ENCODE measurements around the gene CCND2. TPM values are rescaled to one million over a fixed set of nuclear protein-coding genes. Genes with fewer than 3 reads are reported as not detected.

Gene CCND2
- total RNA-seq, 2 experiments from 2014 or later = not detected

DNA sequence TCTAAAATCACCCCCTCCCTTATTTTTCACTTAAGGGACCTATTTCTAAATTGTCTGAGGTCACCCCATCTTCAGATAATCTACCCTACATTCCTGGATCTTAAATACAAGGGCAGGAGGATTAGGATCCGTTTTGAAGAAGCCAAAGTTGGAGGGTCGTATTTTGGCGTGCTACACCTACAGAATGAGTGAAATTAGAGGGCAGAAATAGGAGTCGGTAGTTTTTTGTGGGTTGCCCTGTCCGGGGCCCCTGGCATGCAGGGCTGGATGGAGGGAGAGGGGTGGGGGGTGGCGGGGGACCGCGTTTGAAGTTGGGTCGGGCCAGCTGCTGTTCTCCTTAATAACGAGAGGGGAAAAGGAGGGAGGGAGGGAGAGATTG, 300 bp upstream of the CCND2 start:
- Histone ChIP-seq H3K27ac (ENCODE audit: low read depth, low read length, poor library complexity, severe bottlenecking) (no peak overlapping the region), H3K4me1 (ENCODE audit: insufficient read depth, low read length, poor library complexity, severe bottlenecking) (peaks cover 18% of the 10 kb centered on the region), H3K79me2 (ENCODE audit: insufficient read depth, low read depth, low read length) (no peaks in the 10 kb centered on the region), H3K36me3 (ENCODE audit: insufficient read depth, low read length) (no peaks in the 10 kb centered on the region), H3K9me3 (ENCODE audit: low read length) (no peaks in the 10 kb centered on the region), H3K4me3 (ENCODE audit: low read depth, low read length, poor library complexity, severe bottlenecking) (no peak overlapping the region), H3K4me2 (ENCODE audit: low read length) (no peak overlapping the region), H4K20me1 (ENCODE audit: insufficient read depth, low read length) (no peaks in the 10 kb centered on the region), H3K9me2 (ENCODE audit: insufficient read depth, low read length) (no peaks in the 10 kb centered on the region), H2AFZ (ENCODE audit: low read length) (no peak overlapping the region)
- TF ChIP-seq EZH2phosphoT487 (IDR thresholded peaks at IDR 0.05; ENCODE audit: borderline replicate concordance, low read depth, low read length) = no peak
- TF ChIP-seq, protein P1, sequence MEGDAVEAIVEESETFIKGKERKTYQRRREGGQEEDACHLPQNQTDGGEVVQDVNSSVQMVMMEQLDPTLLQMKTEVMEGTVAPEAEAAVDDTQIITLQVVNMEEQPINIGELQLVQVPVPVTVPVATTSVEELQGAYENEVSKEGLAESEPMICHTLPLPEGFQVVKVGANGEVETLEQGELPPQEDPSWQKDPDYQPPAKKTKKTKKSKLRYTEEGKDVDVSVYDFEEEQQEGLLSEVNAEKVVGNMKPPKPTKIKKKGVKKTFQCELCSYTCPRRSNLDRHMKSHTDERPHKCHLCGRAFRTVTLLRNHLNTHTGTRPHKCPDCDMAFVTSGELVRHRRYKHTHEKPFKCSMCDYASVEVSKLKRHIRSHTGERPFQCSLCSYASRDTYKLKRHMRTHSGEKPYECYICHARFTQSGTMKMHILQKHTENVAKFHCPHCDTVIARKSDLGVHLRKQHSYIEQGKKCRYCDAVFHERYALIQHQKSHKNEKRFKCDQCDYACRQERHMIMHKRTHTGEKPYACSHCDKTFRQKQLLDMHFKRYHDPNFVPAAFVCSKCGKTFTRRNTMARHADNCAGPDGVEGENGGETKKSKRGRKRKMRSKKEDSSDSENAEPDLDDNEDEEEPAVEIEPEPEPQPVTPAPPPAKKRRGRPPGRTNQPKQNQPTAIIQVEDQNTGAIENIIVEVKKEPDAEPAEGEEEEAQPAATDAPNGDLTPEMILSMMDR (conservative IDR thresholded peaks at IDR 0.05; ENCODE audit: low read length) = no peak
- ChIA-PET CTCF (ENCODE audit: unreplicated experiment) (no interaction called here), POLR2A (no interaction called here)
- DNase-seq (ENCODE audit: low spot score) = no peak
- intact Hi-C loops (cut with micrococcal nuclease; ENCODE audit: unreplicated experiment) = no loop called here
- BruUV-seq (replicated peaks) = no TSS peak

DNA sequence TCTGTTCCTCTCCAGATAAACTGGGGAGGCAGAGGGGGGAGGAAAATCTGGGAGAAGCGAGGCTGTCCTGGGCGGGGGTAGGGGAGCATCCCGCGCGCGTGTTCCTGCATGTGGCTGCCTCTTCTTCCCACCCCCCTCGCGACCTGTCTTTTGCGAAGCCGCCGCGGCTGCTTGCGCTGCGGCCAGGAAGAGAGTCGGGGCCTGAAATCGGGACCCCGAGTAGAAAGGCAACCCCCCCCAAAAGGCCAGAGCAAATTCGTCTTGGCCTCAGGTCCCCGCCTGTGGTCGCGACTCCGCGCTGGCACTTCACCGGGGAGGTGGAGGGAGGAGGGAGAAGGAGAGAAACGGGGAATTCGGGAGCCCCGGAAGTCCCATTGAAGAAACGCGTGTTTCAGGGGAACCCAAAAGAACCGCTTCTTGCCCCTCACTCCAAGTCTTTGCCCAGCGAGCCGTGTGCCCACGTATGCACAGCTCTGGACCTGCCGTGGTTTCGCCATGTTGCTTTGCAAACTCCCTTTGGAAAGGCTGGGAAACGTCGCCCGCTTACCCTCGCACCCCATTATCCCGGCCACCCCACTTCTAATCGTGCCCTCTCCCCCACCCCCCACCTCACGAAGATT, 944 bp downstream of the CCND2 start:
- Histone ChIP-seq H3K9me3 (ENCODE audit: low read length) (no peaks in the 10 kb centered on the region), H3K27ac (ENCODE audit: low read depth, low read length, poor library complexity, severe bottlenecking) (no peak overlapping the region), H3K4me2 (ENCODE audit: low read length) (no peak overlapping the region), H3K9me2 (ENCODE audit: insufficient read depth, low read length) (no peaks in the 10 kb centered on the region), H3K4me1 (ENCODE audit: insufficient read depth, low read length, poor library complexity, severe bottlenecking) (peaks cover 15% of the 10 kb centered on the region), H2AFZ (ENCODE audit: low read length) (no peak overlapping the region), H3K79me2 (ENCODE audit: insufficient read depth, low read depth, low read length) (no peaks in the 10 kb centered on the region), H4K20me1 (ENCODE audit: insufficient read depth, low read length) (no peaks in the 10 kb centered on the region), H3K36me3 (ENCODE audit: insufficient read depth, low read length) (no peaks in the 10 kb centered on the region), H3K4me3 (ENCODE audit: low read depth, low read length, poor library complexity, severe bottlenecking) (no peak overlapping the region)
- no peak for DNase-seq (ENCODE audit: low spot score)
- ChIA-PET POLR2A (no interaction called here), CTCF (ENCODE audit: unreplicated experiment) (no interaction called here)
- no TSS peak for BruUV-seq (replicated peaks)
- intact Hi-C loops (cut with micrococcal nuclease; ENCODE audit: unreplicated experiment) = no loop called here
- no peak for TF ChIP-seq EZH2phosphoT487 (IDR thresholded peaks at IDR 0.05; ENCODE audit: borderline replicate concordance, low read depth, low read length)
- TF ChIP-seq, protein P1 (conservative IDR thresholded peaks at IDR 0.05; ENCODE audit: low read length) = no peak

DNA sequence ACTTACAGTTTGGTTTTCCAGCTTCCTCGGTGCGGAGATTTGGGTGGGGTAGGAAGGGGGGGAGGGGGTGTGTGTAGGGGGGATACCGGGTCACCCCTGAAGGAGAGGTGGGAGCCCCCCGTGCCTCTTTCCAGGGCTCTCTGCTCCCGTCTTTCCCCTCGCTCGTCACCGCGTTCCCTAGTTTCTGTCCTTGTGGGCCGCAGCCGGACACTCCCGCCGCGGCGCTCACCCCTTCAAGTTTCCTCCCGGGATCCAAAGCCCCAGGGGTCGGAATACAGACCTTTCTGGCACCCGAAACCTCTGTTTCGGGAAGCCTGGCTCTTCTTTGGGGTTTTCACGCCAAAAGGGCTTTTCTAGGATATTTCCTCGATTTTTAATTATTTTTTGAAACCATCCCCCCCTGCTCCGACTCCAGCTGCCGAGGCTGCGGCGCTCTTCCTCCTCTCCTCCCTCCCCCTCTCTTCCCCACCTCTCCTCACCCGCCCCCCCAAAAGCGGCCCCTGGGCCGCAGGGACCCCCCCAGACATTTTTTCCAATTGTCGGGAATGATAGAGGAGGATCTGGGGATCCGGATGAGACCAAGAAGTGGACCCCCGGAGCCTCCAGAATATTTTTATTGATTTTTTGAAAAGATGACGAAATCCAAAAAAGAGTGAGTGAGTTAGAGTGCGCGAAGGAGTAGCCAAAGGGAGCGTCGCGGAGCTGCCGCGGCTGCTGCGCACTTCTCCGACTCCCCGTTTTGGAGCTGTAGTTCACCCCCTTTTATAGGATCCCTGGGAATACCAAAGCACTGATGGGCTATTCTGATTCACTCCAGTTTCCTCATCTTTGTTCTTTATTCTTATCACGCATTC, 1.7 kb downstream of the CCND2 start:
- BruUV-seq (replicated peaks) = no TSS peak
- Histone ChIP-seq H4K20me1 (ENCODE audit: insufficient read depth, low read length) (no peaks in the 10 kb centered on the region), H3K9me3 (ENCODE audit: low read length) (no peaks in the 10 kb centered on the region), H3K4me3 (ENCODE audit: low read depth, low read length, poor library complexity, severe bottlenecking) (no peak overlapping the region), H3K36me3 (ENCODE audit: insufficient read depth, low read length) (no peaks in the 10 kb centered on the region), H3K9me2 (ENCODE audit: insufficient read depth, low read length) (no peaks in the 10 kb centered on the region), H3K27ac (ENCODE audit: low read depth, low read length, poor library complexity, severe bottlenecking) (no peak overlapping the region), H3K4me1 (ENCODE audit: insufficient read depth, low read length, poor library complexity, severe bottlenecking) (peaks cover 9% of the 10 kb centered on the region), H3K79me2 (ENCODE audit: insufficient read depth, low read depth, low read length) (no peaks in the 10 kb centered on the region), H2AFZ (ENCODE audit: low read length) (no peak overlapping the region), H3K4me2 (ENCODE audit: low read length) (no peak overlapping the region)
- POLR2A ChIA-PET = no interaction called here
- peak; percentile 80; the same call in 1 of the 2 replicates for TF ChIP-seq EZH2phosphoT487 (IDR thresholded peaks at IDR 0.05; ENCODE audit: borderline replicate concordance, low read depth, low read length)
- TF ChIP-seq, protein P1 (conservative IDR thresholded peaks at IDR 0.05; ENCODE audit: low read length) = no peak
- intact Hi-C loops (cut with micrococcal nuclease; ENCODE audit: unreplicated experiment) = no loop called here
- CTCF ChIA-PET (ENCODE audit: unreplicated experiment) = no interaction called here
- DNase-seq (ENCODE audit: low spot score) = no peak

Measured in OCI-LY7 (cell line).